ENCODE data around the gene CAPN5.

The CAPN5 gene

DNA sequence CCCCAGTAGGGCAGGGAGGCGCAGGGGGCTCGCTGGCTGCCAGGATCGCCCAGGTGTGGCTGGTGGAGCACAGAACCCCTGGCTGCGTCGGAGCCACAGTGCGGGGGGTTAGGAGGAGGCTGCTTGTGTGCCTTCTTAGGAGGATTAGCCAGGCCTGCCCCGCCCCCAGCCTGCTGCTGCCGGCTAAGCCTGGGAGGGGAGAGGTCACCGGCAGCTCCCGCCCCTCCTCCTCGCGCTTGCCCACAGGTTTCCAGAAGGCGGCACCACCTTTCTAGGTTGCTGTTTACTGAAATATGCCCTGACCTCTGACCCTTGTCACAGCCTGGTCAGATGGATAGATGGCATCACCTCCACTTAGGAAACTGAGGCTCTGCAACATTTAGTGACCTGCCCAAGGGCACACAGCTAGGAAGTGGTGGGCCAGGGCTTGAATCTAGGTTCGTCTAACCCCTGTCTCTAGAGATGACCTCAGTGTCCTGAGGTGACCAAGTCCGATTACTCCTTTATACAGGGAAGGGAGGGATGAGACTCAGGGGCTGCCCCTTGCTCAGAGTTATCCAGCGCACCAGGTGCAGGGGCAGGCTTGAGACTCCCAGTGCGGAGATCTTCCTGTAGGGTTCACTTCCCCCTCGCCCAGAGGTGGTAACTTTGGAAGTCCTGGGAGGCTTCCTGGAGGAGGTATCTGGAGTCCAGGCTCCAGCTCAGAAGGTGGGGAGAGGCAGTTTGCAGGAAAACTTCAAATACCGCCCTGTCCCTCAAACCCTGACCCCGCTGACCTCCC lies 105.3 kb downstream of the CAPN5 start:
- in situ Hi-C loops (cut with HindIII; ENCODE audit: low sequenced_read_pairs) = no loop called here
- H3K4me3 ChIP-seq (ENCODE audit: low read depth, low read length) = no peak overlapping the region
- DNase-seq (ENCODE audit: low read depth, low spot score) = no peak
- TF ChIP-seq, protein P1, sequence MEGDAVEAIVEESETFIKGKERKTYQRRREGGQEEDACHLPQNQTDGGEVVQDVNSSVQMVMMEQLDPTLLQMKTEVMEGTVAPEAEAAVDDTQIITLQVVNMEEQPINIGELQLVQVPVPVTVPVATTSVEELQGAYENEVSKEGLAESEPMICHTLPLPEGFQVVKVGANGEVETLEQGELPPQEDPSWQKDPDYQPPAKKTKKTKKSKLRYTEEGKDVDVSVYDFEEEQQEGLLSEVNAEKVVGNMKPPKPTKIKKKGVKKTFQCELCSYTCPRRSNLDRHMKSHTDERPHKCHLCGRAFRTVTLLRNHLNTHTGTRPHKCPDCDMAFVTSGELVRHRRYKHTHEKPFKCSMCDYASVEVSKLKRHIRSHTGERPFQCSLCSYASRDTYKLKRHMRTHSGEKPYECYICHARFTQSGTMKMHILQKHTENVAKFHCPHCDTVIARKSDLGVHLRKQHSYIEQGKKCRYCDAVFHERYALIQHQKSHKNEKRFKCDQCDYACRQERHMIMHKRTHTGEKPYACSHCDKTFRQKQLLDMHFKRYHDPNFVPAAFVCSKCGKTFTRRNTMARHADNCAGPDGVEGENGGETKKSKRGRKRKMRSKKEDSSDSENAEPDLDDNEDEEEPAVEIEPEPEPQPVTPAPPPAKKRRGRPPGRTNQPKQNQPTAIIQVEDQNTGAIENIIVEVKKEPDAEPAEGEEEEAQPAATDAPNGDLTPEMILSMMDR (IDR thresholded peaks at IDR 0.05; ENCODE audit: low read depth, low read length) = no peak

GRCh38 chr11:77172666-77172982 lies 105.9 kb downstream of the CAPN5 start:
- in situ Hi-C loops (cut with HindIII; ENCODE audit: low sequenced_read_pairs) = no loop called here
- TF ChIP-seq, protein P1 (IDR thresholded peaks at IDR 0.05; ENCODE audit: low read depth, low read length) = no peak
- H3K4me3 ChIP-seq (ENCODE audit: low read depth, low read length) = no peak overlapping the region
- no peak for DNase-seq (ENCODE audit: low read depth, low spot score)

- no peak overlapping the region for H3K4me3 ChIP-seq (ENCODE audit: low read depth, low read length)
- TF ChIP-seq, protein P1 (IDR thresholded peaks at IDR 0.05; ENCODE audit: low read depth, low read length) = no peak
- DNase-seq (ENCODE audit: low read depth, low spot score) = no peak
- in situ Hi-C loops (cut with HindIII; ENCODE audit: low sequenced_read_pairs) = no loop called here
These were observed 106.7 kb downstream of the CAPN5 start for GRCh38 chr11:77173494-77173893.

DNA sequence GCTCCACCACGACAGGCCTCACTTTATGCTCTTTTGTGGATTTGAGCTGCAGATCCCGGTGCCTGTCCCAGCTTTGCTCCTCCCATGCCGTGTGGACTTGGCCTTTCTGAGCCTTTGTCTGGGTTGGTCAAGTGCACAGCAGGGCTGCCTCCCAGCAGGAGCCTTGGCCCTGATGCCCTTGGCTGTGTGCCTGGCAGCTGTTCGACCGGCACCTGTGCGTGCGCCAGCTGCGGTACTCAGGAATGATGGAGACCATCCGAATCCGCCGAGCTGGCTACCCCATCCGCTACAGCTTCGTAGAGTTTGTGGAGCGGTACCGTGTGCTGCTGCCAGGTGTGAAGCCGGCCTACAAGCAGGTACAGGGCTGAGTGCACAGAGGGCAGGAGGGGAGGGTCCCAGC lies 107.8 kb downstream of the CAPN5 start:
- DNase-seq (ENCODE audit: low read depth, low spot score) = no peak
- no peak overlapping the region for H3K4me3 ChIP-seq (ENCODE audit: low read depth, low read length)
- in situ Hi-C loops (cut with HindIII; ENCODE audit: low sequenced_read_pairs) = no loop called here
- TF ChIP-seq, protein P1 (IDR thresholded peaks at IDR 0.05; ENCODE audit: low read depth, low read length) = no peak

DNA sequence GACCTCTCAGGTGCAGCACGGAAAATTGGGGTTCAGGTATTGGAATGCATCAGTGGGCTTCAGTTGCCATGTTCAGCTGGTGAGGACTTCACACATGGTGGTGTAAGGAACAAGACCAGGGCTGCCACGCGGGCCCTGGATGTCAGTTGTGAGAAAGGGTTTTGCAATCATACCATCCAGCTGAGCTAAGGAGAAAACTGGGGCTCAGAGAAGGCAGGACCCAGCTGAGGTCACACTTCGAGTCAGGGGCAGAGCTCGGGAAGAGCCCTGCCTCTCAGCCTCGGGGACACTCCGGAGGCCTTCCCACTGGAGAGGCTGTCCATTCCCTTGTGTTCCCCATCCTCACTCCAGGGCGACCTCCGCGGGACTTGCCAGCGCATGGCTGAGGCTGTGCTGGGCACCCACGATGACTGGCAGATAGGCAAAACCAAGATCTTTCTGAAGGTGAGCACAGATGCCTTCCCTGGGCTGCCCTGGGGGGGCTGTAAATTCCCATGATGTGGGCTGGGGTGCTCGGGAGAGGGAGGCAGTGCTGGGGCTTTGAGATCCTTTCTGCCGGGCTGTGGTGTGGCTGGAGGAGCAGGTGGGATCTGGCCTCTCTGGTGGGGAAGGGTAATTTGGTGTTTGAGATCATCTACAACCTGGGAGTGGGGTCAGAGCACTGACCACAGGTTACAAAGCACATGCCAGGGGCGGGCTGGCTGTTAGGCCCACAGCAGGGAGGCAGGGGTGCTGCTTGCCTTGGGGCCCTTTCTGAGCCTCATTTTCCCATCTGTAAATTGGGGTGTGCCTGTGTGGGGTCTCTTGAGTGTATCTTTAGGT lies 108.5 kb downstream of the CAPN5 start:
- in situ Hi-C loops (cut with HindIII; ENCODE audit: low sequenced_read_pairs) = no loop called here
- TF ChIP-seq, protein P1 (IDR thresholded peaks at IDR 0.05; ENCODE audit: low read depth, low read length) = no peak
- DNase-seq (ENCODE audit: low read depth, low spot score) = no peak
- H3K4me3 ChIP-seq (ENCODE audit: low read depth, low read length) = no peak overlapping the region

Data from astrocyte of the spinal cord (primary cell).